Smooth muscle cell (in vitro differentiated cells): ENCODE results near the gene SLC7A8. TPM values are rescaled to one million over a fixed set of nuclear protein-coding genes. Genes with fewer than 3 reads are reported as not detected.

Experiments used
- DNase-seq: peaks from one replicate; lab custom pipeline; 2025; ENCODE audit not compliant: unreplicated experiment; lab: John Stamatoyannopoulos, UW
- H2AFZ ChIP-seq: fragments of 200-600 bp; sonication (generic); 2 replicates; pipeline ENCODE4 v1.6.0; 2016; ENCODE audit warnings: antibody characterized with exemption, low read depth, mild to moderate bottlenecking
- H3F3A ChIP-seq: fragments of 200-600 bp; sonication (generic); 2 replicates; pipeline ENCODE4 v1.6.0; 2017; ENCODE audit warnings: antibody characterized with exemption, low read depth
- H3K27ac ChIP-seq: fragments of 200-600 bp; sonication (generic); 2 replicates; pipeline ENCODE4 v1.5.1; 2016; ENCODE audit warnings: low read depth, mild to moderate bottlenecking
- H3K27me3 ChIP-seq: fragments of 200-600 bp; sonication (generic); 2 replicates; pipeline ENCODE4 v1.6.1; 2016; ENCODE audit warnings: low read depth, mild to moderate bottlenecking
- H3K36me3 ChIP-seq: fragments of 200-600 bp; sonication (generic); 2 replicates; pipeline ENCODE4 v1.5.1; 2016; ENCODE audit warnings: low read depth
- H3K4me1 ChIP-seq: fragments of 200-600 bp; sonication (generic); 2 replicates; pipeline ENCODE4 v1.5.1; 2016; ENCODE audit warnings: low read depth
- H3K4me2 ChIP-seq: fragments of 200-600 bp; sonication (generic); 2 replicates; pipeline ENCODE4 v1.6.0; 2016; ENCODE audit warnings: mild to moderate bottlenecking
- H3K4me3 ChIP-seq: fragments of 200-600 bp; sonication (generic); 2 replicates; pipeline ENCODE4 v1.5.1; 2016; ENCODE audit warnings: mild to moderate bottlenecking
- H3K79me2 ChIP-seq: fragments of 200-600 bp; sonication (generic); 2 replicates; pipeline ENCODE4 v1.6.0; 2016; ENCODE audit warnings: low read depth, mild to moderate bottlenecking
- H3K9ac ChIP-seq: fragments of 200-600 bp; sonication (generic); 2 replicates; pipeline ENCODE4 v1.6.0; 2016; ENCODE audit warnings: low read depth
- H3K9me3 ChIP-seq: fragments of 200-600 bp; sonication (generic); replicated peaks from 2 replicates; pipeline ENCODE4 v1.5.1; 2016; ENCODE audit warnings: low read depth
- H4K20me1 ChIP-seq: fragments of 200-600 bp; sonication (generic); 2 replicates; pipeline ENCODE4 v1.6.0; 2016; ENCODE audit warnings: low read depth
- CTCF ChIP-seq: fragments of 200-600 bp; sonication (generic); IDR thresholded peaks from 2 replicates; pipeline ENCODE4 v1.5.1; 2017; ENCODE audit warnings: borderline replicate concordance, mild to moderate bottlenecking, antibody characterized with exemption; ENCODE audit not compliant: insufficient read depth, poor library complexity, severe bottlenecking
- WGBS: methylation state at CpG from one replicate; pipeline ENCODE4 v1.1.7; 2016; ENCODE audit warnings: low lambda C conversion rate; 5-methylcytosine and 5-hydroxymethylcytosine counted together
- polyA plus RNA-seq: library from polyadenylated mRNA; unstranded; fragments of >200 nt; fragmentation: Nextera tagmentation; extraction: Ambion mirVana; gene quantifications from 2 replicates; pipeline ENCODE4 v1.2.1, GENCODE V29; 2016
- total RNA-seq: library from RNA; depleted of rRNA; stranded (reverse); fragments of >200 nt; gene quantifications from 2 replicates; pipeline ENCODE4 v1.2.3, GENCODE V29; 2014

The SLC7A8 gene
- total and polyA plus RNA-seq, 2 experiments from 2014 or later: 16.4 to 26.0 TPM

GRCh38 chr14:23104591-23105347 lies 78.7 kb downstream of the SLC7A8 start, which contains the start of gene CIROP:
Gene CIROP (minus strand): TSS chr14:23104989. CDS start chr14:23104920, 69 bp downstream.
- DNase-seq: no peak

GRCh38 chr14:23104070-23104590 lies 79.3 kb downstream of the SLC7A8 start:
- no peak overlapping the region for H3K4me2 ChIP-seq
- H3K27me3 ChIP-seq: no peaks in the 10 kb centered on the region
- H3K36me3 ChIP-seq: no peaks in the 10 kb centered on the region
- no peak for DNase-seq
- H2AFZ ChIP-seq: no peak overlapping the region
- TF ChIP-seq CTCF: no peak
- no peak overlapping the region for H3K27ac ChIP-seq
- H3F3A ChIP-seq: no peaks in the 10 kb centered on the region
- peaks cover 3% of the 10 kb centered on the region for H3K79me2 ChIP-seq
- WGBS: 91% methylated on average over 6 of the region's 6 CpGs
- no peaks in the 10 kb centered on the region for H3K9me3 ChIP-seq
- no peak overlapping the region for H3K4me3 ChIP-seq
- H3K9ac ChIP-seq: no peak overlapping the region
- H3K4me1 ChIP-seq: no peaks in the 10 kb centered on the region
- H4K20me1 ChIP-seq: peaks cover 9% of the 10 kb centered on the region

More at GRCh38 chr14:23104591-23105347, 78.7 kb downstream of the SLC7A8 start, which contains the start of gene CIROP:
- no peak within 1 kb of the TSS for H3K9ac ChIP-seq
- H3K27ac ChIP-seq: no peak within 1 kb of the TSS
- no peaks in the 10 kb centered on the region for H3K9me3 ChIP-seq
- H3F3A ChIP-seq: no peaks in the 10 kb centered on the region
- TF ChIP-seq CTCF: no peak
- peaks cover 2% of the 10 kb centered on the region for H3K27me3 ChIP-seq
- H3K4me3 ChIP-seq: no peak within 1 kb of the TSS
- H4K20me1 ChIP-seq: peaks cover 6% of the 10 kb centered on the region
- WGBS: 65% methylated on average over 11 of the region's 11 CpGs
- H3K4me1 ChIP-seq: no peaks in the 10 kb centered on the region
- no peaks in the 10 kb centered on the region for H3K36me3 ChIP-seq
- H2AFZ ChIP-seq: no peak within 1 kb of the TSS
- H3K4me2 ChIP-seq: no peak within 1 kb of the TSS
- H3K79me2 ChIP-seq: no peaks in the 10 kb centered on the region

GRCh38 chr14:23103581-23103980 lies 79.9 kb downstream of the SLC7A8 start:
- no peak overlapping the region for H3K4me3 ChIP-seq
- TF ChIP-seq CTCF: no peak
- no peak overlapping the region for H2AFZ ChIP-seq
- no peaks in the 10 kb centered on the region for H3K27me3 ChIP-seq
- WGBS: 79% methylated on average over 4 of the region's 4 CpGs
- no peaks in the 10 kb centered on the region for H3K4me1 ChIP-seq
- DNase-seq: no peak
- H3K27ac ChIP-seq: no peak overlapping the region
- peaks cover 6% of the 10 kb centered on the region for H3K79me2 ChIP-seq
- no peaks in the 10 kb centered on the region for H3K9me3 ChIP-seq
- no peaks in the 10 kb centered on the region for H3F3A ChIP-seq
- no peak overlapping the region for H3K4me2 ChIP-seq
- H3K9ac ChIP-seq: no peak overlapping the region
- H4K20me1 ChIP-seq: peaks cover 9% of the 10 kb centered on the region
- no peaks in the 10 kb centered on the region for H3K36me3 ChIP-seq
